Calu3 (cell line): Measurements from ENCODE around the gene CNNM1. TPM values are rescaled to one million over a fixed set of nuclear protein-coding genes. Genes with fewer than 3 reads are reported as not detected.

Experiments used
- BruUV-seq: library from RNA; stranded (reverse); fragments of 400-500 nt; replicated peaks from 2 replicates; lab custom pipeline; 2021; lab: Mats Ljungman, UMichigan
- CTCF ChIA-PET: fragments of 300-600 bp; sonication (Branson Sonifier 250); formaldehyde crosslinking; loops from one replicate; lab custom pipeline; 2022; ENCODE audit warnings: antibody characterized with exemption; lab: Charles Lee
- DNase-seq: peaks from one replicate; pipeline ENCODE4 v3.0.0; 2022
- H3K27ac Mint-ChIP-seq: one replicate; pipeline ENCODE4 v1.8.0; 2022; ENCODE audit warnings: mixed read lengths; ENCODE audit not compliant: unreplicated experiment
- H3K27me3 Mint-ChIP-seq: one replicate; pipeline ENCODE4 v1.8.0; 2022; ENCODE audit warnings: mixed read lengths; ENCODE audit not compliant: unreplicated experiment
- H3K36me3 Mint-ChIP-seq: one replicate; pipeline ENCODE4 v1.8.0; 2022; ENCODE audit warnings: mild to moderate bottlenecking, moderate library complexity, mixed read lengths; ENCODE audit not compliant: insufficient read depth, unreplicated experiment
- H3K4me1 Mint-ChIP-seq: one replicate; pipeline ENCODE4 v1.8.0; 2022; ENCODE audit warnings: mild to moderate bottlenecking, low read depth, mixed read lengths; ENCODE audit not compliant: unreplicated experiment
- H3K4me3 Mint-ChIP-seq: one replicate; pipeline ENCODE4 v1.8.0; 2022; ENCODE audit warnings: mild to moderate bottlenecking, low read depth, moderate library complexity, mixed read lengths; ENCODE audit not compliant: unreplicated experiment
- H3K9me3 Mint-ChIP-seq: one replicate; pipeline ENCODE4 v1.8.0; 2022; ENCODE audit warnings: low read depth, mixed read lengths; ENCODE audit not compliant: unreplicated experiment
- CTCF ChIP-seq: fragments of 200-600 bp; IDR thresholded peaks from one replicate; pipeline ENCODE4 v1.8.0; 2022; ENCODE audit warnings: antibody characterized with exemption; ENCODE audit not compliant: unreplicated experiment
- intact Hi-C: fragments of 100-400 bp; cut with micrococcal nuclease; formaldehyde crosslinking; loops from one replicate; pipeline ENCODE4 v1.10.0; 2022; ENCODE audit not compliant: unreplicated experiment
- total RNA-seq: library from RNA; stranded (reverse); gene quantifications from 2 replicates; pipeline ENCODE4 v1.2.3, GENCODE V29; 2022

The CNNM1 gene
- total RNA-seq, 1 experiment from 2014 or later = 5.8 TPM

DNA sequence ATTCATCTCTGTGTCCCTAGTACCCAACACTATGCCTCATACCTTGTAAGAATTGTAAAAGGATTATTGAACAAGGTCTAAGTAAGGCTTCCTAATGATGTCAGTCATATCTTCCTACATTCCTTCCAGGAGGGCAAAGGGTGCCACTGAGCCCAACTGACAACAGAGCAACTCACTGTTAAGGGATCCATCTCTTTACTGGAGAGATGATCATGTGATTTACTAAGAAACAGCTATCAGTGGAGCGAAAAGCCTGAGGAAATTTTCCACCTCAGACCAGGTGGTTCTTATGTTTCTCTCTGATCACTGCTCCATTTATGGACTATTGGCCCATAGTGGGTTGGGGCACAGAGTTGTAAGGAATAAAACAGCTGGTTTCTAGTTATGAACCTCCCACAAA, 38.9 kb upstream of the CNNM1 start:
- no peaks in the 10 kb centered on the region for H3K36me3 Mint-ChIP-seq
- no peak for TF ChIP-seq CTCF
- DNase-seq = no peak
- no peaks in the 10 kb centered on the region for H3K9me3 Mint-ChIP-seq
- H3K4me3 Mint-ChIP-seq = no peak overlapping the region
- H3K27me3 Mint-ChIP-seq = peaks cover 20% of the 10 kb centered on the region
- CTCF ChIA-PET = no interaction called here
- BruUV-seq = no TSS peak
- intact Hi-C loops = no loop called here
- no peaks in the 10 kb centered on the region for H3K4me1 Mint-ChIP-seq
- H3K27ac Mint-ChIP-seq = no peak overlapping the region

GRCh38 chr10:99292159-99292558, 37.0 kb upstream of the CNNM1 start:
- peaks cover 13% of the 10 kb centered on the region for H3K27me3 Mint-ChIP-seq
- H3K4me3 Mint-ChIP-seq = no peak overlapping the region
- H3K9me3 Mint-ChIP-seq = no peaks in the 10 kb centered on the region
- CTCF ChIA-PET = no interaction called here
- no peaks in the 10 kb centered on the region for H3K36me3 Mint-ChIP-seq
- H3K27ac Mint-ChIP-seq = no peak overlapping the region
- BruUV-seq = no TSS peak
- no peaks in the 10 kb centered on the region for H3K4me1 Mint-ChIP-seq
- no peak for TF ChIP-seq CTCF
- intact Hi-C loops = no loop called here
- no peak for DNase-seq

GRCh38 chr10:99296605-99297004, 32.6 kb upstream of the CNNM1 start:
- no peaks in the 10 kb centered on the region for H3K4me1 Mint-ChIP-seq
- no peaks in the 10 kb centered on the region for H3K27me3 Mint-ChIP-seq
- H3K36me3 Mint-ChIP-seq = no peaks in the 10 kb centered on the region
- H3K9me3 Mint-ChIP-seq = no peaks in the 10 kb centered on the region
- no TSS peak for BruUV-seq
- no peak overlapping the region for H3K4me3 Mint-ChIP-seq
- TF ChIP-seq CTCF = no peak
- intact Hi-C loops = no loop called here
- DNase-seq = no peak
- H3K27ac Mint-ChIP-seq = no peak overlapping the region
- CTCF ChIA-PET = no interaction called here

GRCh38 chr10:99297033-99297432, 32.1 kb upstream of the CNNM1 start:
- Mint-ChIP-seq H3K9me3 (no peaks in the 10 kb centered on the region), H3K27ac (no peak overlapping the region), H3K4me3 (no peak overlapping the region), H3K4me1 (no peaks in the 10 kb centered on the region), H3K27me3 (no peaks in the 10 kb centered on the region), H3K36me3 (no peaks in the 10 kb centered on the region)
- DNase-seq = peak; percentile 6
- intact Hi-C loops = no loop called here
- TF ChIP-seq CTCF = no peak
- CTCF ChIA-PET = no interaction called here
- no TSS peak for BruUV-seq
